OCI-M2 (cell line): ENCODE results near the gene CWC15.
"Not testable (repeated sequence)": the region's sequence is repeated elsewhere in the genome, so short reads cannot be mapped to it uniquely, and the experiment has no call there.

Source experiments
- DNase-seq: peaks from one replicate; lab custom pipeline; 2025; ENCODE audit not compliant: unreplicated experiment; lab: John Stamatoyannopoulos, UW

The CWC15 gene

DNA sequence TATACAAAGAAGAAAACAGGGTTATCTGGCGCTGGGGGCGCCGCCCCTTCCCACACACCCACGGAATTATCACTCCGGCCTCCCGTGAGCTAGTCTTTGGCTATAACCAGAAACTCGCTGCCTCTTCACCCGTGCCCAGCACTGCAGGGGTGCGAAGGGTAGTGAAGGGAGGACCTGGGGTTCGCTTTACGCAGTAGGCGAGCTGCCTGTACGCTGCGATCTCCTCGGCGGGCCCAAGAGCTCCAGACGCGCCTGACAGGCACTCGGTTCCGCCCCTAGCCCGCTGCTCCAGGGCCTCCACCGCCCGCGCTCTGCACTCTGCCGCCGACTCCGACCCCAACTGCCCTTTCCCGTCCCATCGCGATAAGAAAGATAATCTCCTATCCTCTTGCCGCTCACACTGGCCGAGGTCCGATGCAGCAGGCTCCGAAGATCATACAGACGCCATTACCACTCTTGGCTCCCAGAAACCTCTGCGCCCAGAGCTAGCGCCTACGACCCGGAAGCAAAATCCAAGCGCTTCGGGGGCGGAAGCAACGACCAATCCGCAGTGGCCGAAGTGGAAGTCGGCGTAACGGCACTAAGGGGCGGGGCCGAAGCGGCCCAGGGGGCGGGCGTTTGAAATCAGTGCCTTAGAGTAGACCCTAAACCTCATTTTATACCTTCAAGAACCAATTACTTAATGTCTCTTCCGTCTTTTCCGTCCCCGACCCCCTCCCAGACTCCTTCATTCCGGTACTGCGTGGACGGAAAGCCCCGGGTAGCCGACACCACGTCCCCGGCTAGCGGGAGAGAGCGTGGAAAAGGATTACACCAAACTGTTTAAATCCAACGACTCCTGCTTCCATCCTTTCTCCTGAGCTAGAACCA lies at the start of gene CWC15, which contains the start of gene KDM4D:
Gene CWC15, minus strand, starts transcription at position 458 of the 870 bp plus-strand sequence. CDS start 1,371 bp downstream, outside the sequence.
Gene KDM4D, plus strand, starts transcription at position 611 of the 870 bp plus-strand sequence. CDS start 23,664 bp downstream, outside the sequence.
- peak; percentile 64 for DNase-seq

DNA sequence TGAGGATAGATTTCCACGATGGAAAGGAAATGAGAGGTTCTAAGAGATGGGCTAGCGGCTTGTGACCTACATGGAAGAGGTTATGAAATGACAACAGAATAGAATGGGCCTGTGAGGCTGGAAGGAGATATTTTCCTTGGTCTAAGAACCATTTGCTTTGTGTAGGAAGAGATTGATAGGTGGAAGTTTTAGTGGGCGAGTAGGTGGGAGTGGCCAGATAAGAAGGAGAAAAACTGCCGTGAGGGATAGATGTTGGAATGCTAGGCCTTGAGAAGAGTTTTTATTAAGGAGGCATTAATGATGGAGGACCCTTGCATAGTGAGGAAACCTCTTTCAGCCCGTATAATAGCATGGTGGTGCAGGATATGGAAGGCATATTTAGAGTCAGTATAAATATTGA lies 48.1 kb upstream of the CWC15 start:
- DNase-seq, result not testable (repeated sequence)

DNA sequence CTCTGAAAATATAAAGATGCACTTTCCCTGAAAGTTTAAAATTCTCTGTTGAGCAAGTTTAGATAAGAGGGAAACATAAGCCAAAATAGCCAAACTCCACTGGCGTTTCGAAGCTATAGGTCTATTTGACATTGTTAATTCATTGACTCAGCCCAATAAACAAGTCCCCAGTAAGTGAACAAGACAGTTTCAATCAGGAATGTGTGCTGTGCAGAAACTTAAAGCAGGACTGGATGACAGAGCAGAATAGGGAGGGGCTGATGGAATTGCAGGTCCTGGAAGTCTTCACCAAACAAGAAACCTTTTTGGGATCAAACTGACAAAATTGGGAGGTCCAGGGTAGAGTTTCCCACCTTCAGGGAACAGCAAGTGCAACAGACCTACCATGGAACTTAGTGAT lies 42.8 kb upstream of the CWC15 start:
- DNase-seq, result no peak

DNA sequence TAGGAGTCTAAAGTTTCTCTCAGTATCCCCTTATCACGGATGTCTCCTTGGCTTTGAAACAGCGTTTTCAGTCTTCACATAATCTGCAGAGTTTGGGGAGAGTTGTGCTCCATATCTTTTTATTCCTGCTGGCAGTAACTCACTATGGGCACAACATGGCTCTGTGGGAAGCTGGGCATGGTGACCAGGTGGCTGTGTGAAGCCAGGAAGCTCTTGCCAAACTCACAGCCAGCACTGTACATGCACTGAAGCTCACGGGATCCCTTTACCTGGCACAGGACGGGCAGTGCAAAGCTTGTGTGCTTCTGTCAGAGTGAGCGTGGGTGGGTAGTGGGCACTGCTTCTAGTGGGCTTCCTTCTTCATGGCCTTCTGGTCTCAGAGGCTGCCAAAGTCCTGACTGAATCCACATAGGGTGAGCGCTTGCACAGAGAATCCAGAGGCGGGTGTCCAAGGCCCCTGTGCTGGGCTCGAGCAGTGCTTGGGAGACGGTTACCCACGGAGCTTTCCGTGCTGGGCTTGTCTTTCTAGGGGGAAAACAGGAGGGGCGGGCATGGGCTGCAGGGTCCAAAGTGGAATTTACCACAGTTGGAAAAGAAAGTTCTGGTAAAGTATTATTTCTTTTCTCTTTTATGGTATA lies 40.9 kb upstream of the CWC15 start:
- DNase-seq, result no peak

DNA sequence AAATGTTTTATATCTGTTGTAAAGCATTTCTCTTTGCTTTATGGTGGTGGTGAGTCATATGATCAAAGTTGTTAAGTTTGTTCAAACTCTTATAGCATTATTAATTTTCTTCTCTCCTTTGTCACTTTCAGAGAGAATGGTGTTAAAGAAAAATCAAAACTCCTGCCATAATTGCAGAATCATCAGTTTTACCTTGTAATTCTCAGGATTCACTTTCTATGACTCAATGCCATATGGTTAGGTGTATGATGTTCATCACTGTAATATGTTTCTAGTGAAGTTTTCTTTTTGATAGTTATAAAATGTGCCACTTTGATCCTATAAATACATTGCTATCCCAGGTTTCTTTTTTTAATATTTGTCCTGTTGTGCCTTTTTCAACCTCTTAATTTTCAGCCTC lies 38.0 kb upstream of the CWC15 start:
- no peak for DNase-seq

DNA sequence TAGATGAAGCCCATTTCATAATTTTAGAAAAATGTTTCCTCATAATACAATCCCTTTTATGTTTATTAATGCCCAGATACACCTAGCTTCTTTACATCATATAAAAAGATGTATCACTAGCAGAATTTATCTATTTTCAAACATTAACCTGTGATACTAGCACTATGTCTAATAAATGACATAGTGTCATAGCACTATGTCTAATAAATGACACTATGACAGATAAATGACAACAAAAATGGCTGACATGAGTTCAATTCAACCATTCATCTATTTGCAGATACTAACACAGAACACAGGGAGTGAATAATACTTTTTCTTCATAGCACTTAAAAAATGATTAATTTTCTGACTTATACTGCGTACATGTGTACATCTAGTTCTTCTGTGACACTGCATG lies 32.3 kb upstream of the CWC15 start:
- DNase-seq, result no peak

DNA sequence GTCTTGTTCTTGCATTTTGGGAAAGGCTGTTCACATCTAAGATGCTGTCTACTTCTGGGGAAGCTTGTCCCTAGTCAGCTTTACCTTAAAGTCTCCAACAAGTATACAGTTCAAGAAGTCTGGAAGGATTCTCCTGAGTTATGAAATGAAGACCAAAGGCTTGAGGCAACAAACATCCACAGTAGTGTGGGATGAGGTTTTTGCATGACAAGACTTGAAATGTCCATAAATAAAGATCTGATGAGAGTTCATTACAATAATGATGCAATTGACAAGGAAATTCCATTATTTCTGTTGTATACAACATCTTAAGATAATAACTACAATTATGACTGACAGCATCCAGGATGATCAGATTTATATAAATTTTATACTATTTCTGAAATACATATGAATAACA lies 30.4 kb upstream of the CWC15 start:
- no peak for DNase-seq

DNA sequence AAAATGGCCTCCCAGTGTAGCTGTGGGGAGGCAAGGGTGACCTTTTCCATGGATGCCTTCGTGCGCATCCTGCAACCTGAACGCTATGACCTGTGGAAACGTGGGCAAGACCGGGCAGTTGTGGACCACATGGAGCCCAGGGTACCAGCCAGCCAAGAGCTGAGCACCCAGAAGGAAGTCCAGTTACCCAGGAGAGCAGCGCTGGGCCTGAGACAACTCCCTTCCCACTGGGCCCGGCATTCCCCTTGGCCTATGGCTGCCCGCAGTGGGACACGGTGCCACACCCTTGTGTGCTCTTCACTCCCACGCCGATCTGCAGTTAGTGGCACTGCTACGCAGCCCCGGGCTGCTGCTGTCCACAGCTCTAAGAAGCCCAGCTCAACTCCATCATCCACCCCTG lies 24.9 kb upstream of the CWC15 start:
- DNase-seq, result no peak

DNA sequence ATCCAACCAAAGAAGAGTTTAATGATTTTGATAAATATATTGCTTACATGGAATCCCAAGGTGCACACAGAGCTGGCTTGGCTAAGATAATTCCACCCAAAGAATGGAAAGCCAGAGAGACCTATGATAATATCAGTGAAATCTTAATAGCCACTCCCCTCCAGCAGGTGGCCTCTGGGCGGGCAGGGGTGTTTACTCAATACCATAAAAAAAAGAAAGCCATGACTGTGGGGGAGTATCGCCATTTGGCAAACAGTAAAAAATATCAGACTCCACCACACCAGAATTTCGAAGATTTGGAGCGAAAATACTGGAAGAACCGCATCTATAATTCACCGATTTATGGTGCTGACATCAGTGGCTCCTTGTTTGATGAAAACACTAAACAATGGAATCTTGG lies 24.1 kb upstream of the CWC15 start:
- DNase-seq, result no peak

DNA sequence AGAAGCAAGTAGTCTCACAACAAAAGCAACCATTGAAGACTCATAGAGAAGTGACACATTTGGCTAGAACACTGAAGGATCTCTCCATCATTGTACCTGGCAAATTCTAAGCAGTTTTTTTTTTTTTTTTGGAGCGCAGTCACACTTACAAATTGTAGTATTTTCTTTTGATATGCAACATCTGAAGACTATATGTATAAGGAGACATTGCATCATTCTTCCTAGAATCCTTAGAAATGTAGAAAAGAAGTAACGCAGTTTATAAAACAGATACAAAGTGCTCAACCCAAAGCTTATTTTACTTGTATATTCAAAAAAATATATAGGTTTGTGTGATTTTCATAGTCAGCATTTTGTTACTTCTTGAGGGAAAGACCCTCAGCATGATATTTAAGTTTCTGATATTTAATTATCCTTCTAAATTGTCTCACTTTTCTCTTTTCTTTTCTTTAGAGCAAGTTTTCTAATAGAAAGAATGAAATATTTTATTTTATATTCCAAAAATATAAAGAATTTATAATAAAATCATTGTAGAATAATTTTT lies 20.1 kb upstream of the CWC15 start:
- no peak for DNase-seq

DNA sequence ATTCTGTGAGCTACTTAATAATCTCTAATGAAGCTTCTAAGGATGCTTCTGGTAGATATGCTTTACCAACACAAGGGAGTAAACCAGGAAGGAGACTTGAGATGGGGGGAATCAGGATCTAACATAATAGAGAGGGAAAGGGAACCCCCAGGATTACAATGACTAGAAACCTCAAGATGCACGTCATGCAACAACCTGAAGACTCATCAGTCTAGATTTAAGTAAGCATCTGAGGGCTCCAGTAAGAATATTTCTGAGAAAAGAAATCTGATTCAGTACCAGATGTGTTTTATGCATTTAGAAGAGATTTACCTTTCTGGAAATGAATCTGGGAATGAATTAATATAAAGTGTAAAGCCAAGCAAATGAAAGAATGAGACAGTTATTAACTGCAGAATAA lies 15.4 kb upstream of the CWC15 start:
- DNase-seq, result no peak

DNA sequence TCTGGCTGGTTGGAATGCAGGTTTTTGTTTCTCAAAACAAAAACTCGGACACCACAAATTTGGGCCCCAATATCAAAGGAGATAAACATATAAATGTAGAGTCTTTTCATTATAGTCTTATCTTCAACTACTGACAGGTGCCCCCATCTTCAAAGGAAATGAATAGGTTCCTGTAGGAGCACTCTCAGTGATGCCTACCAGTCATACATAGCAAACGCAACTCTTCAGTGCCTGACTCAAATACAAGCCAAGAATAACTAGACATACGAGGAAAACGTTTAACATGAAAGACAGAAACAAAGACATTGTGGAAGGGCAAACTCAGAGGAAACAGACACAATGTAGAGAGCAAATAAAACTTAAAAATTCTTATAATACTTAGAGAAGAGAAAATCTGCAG lies 14.0 kb upstream of the CWC15 start:
- DNase-seq, result no peak

DNA sequence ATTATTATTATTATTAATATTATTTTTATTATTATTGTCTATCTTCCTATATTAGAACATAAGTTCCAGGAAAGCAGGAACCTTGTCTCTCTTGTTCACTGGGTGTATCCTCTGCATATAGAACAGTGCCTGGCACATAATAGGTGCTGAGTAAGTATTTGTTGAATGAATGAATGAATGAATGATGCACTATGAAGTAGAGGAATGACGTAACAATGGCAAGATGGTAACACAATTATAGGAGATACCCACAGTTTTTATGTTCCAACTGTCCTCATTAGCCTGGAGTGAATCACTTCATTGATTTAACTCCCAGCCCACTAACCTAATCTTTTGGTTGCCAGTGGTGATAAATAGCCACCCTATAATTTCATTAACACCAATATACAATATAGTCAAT lies 2.2 kb upstream of the CWC15 start:
- DNase-seq, result no peak

DNA sequence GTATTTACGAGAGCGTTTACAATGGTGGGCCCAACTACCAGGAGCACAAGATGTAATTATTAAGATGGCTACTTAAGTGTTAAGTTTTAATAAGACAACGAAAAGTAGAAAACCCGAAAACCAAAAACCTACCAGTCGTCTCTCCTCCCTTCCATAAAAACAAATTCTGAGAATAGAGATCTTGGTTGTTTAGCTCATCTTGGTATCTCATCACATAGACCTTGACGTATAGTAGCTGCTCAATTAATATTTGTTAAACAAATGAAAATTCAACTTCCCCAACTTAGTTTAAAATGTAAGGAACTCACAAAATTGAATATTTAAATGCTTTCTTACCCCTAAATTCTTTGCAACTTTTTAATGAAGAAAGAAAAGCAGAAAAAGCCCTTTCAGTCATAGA lies 822 bp upstream of the CWC15 start:
- no peak for DNase-seq

DNA sequence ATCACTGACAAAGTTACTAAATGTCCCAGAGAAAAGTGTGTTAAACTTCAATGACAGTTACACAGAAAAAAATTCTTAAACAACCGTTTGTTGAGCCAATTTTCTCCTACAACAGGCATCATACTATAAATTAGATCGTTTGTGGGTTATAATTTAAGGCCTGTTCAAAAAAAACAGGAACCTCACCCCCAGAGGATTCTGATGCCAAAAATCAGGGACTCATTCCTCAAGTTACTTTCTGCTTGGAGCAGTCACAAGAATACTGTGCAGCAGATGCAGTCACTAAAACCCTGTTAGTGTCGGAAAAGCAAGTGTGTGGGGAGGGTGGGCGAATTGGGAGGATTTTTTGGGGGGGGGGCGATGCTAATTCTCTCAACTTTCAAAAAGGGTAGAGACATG lies 657 bp downstream of the CWC15 start:
- no peak for DNase-seq

DNA sequence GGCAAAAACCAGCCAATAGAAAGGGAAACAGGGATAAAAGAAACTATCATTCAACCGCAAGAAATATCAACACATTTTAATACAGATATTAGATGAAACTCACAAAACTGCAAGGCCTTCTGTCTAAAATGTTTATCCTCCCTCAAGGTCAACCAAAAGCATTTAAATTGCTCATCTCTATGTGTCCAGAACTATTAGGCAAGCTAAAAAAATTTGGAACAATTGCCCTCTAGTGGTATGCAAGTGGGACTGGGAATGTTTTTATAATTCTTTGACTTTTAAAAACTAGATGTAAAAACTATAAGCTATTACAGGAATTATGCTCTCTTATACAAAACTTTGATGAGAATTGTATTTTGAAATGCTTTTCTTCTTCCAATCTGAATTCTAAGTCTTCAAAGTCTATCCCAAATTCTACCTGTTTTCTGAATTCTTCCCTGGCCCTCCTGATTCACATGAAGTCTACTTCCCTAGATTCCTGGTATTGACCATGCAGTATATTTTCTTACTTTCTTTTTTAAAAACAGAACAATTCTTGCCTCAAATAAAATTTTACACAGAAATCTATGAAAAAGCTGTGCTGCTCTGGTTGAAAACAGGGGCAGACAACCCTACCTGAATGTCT lies 4.9 kb downstream of the CWC15 start:
- DNase-seq, result no peak

DNA sequence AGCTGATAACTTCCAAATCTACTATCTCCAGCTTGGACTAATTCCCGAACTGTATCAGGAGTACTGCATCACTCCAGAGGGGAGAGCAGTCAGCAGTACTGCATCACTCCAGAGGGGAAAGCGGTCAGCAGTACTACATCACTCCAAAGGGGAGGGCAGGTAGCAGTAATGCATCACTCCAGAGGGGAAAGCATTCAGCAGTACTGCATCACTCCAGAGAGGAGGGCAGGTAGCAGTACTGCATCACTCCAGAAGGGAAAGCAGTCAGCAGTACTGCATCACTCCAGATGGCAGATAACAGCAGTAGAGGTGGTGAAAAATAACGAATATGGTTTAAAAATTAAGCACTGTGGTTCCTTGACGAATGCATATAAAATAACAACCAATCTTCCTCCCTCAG lies 8.4 kb downstream of the CWC15 start:
- DNase-seq, result no peak

DNA sequence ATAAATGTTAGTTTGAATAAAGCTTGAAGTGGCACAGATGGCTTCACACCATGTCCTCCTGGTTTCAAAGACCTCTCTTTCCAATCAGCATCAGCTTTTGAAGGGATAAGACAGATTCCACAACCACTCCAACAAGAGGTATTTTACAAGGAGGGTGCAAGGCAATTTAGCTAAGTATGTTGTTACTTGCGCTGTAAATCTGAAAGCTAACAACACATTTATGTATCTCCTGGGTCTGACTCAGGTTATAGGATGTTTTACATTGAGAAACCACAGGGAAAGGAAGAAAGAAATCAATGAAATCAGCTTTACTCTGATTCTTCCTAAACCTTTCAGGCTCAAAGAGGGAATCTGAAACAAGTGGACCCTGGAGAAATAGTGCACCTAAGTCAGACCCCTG lies 12.1 kb downstream of the CWC15 start:
- DNase-seq, result no peak

DNA sequence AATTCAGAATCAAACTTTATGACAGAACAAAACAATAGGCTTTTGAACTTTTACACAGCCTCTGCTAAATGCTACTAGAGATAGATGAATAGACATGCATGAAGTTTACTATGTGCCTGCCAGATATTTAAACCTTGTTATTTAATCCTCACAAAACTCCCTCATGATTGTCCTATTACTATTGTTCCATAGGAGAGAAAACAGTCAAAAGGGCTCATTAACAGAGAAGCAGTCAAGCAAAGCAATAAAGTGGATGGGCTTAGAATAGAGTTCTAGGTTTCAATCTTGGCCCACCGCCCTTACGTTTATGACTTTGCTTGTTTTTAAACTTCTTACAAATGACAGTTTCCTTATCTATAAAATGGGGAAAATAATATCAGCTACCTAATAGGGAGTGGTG lies 12.9 kb downstream of the CWC15 start:
- no peak for DNase-seq

DNA sequence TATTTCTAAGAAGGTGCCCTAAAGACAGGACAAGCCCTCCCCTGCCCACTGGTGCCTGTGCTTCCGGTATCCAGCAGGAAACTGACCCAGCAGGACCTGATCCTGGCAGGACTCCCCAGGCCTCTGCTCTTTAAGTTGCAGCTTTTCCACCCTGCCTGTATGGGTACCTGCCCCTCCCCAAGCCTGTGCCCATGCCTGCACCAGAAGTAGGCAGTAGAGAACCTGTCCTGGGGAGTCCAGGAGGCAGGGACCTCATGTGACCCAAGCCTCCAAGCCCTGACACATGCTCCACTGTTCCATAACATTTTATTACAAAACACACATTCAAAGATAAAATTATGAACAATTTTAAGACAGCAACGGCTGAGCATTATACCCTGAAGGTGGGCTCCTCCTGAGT lies 14.2 kb downstream of the CWC15 start:
- no peak for DNase-seq

DNA sequence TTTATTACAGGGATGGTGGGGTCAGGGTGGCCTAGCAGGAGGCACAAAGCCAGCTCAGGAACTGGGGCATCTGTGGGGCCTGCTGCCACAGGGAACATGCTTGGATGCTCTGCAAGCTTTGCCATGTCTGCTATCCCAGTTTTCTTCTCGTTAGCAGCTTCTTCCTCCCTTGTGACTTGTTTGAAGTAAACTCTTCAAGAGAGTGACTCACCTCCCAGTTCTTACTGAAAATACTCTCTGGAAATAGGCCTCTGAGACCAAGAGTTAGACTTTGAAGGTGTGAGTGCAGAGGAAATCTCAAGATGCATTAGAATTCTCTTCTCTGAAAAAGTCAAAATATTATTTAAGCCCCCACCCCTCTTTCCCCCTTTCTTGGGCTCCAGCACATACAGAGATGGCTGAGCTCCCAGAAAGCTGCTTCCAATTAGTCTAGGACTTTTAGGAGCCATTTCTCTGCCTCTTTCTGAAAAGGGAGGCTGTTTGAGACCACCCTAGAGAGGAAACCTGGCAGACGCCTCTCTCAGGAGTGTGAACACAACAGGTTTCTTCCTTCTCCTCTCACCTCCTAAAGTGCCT lies 15.1 kb downstream of the CWC15 start:
- DNase-seq, result no peak
